HG03025 (cell line): ENCODE data around the gene DGCR6.
"Not testable (repeated sequence)": the region's sequence is repeated elsewhere in the genome, so short reads cannot be mapped to it uniquely, and the experiment has no call there.

Experiments used
- ATAC-seq: cut with Tn5 transposase; IDR thresholded peaks from one replicate; pipeline ENCODE4 v1.9.1; 2021; ENCODE audit warnings: mild to moderate bottlenecking, moderate library complexity; ENCODE audit not compliant: unreplicated experiment, low FRiP score

The DGCR6 gene

DNA sequence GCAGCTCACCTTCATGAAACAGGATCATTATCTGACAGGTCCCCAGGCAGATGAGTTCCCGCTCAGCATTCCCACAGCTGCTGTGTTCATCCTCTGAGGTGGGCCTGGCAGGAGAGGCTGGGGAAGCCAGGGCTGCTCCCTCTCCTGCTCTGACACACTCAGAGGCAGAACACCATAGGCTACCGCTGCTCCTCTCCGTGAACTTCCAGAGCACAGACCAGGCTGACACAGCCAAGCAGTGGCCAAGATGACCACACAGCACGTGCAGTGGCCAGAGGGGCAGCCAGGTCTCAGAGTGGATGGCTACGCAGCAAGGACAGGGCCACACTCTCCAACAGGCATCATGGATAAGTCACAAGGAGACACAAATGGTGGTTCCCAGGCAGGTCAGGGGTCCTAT lies 21.5 kb downstream of the DGCR6 start:
- no peak for ATAC-seq

DNA sequence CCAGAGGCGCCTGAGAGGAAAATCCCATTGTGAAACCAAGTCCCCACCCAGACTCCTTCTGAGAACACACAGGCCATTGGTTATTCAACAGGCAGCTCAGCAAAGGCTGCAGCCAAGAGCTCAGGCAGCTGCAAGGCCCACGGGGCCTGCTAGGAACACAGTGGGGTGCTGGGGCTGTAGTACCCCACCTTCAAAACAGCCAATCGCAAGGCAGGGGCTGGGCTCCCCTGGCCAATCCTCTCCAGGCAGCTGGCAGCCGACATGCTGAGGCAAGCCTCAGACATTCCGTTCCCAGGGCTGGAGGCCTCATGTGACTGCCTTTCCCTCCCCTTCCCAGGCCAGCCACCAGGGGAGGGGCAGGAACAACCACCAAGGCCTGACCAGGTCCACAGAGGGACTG lies 23.3 kb downstream of the DGCR6 start:
- no peak for ATAC-seq

DNA sequence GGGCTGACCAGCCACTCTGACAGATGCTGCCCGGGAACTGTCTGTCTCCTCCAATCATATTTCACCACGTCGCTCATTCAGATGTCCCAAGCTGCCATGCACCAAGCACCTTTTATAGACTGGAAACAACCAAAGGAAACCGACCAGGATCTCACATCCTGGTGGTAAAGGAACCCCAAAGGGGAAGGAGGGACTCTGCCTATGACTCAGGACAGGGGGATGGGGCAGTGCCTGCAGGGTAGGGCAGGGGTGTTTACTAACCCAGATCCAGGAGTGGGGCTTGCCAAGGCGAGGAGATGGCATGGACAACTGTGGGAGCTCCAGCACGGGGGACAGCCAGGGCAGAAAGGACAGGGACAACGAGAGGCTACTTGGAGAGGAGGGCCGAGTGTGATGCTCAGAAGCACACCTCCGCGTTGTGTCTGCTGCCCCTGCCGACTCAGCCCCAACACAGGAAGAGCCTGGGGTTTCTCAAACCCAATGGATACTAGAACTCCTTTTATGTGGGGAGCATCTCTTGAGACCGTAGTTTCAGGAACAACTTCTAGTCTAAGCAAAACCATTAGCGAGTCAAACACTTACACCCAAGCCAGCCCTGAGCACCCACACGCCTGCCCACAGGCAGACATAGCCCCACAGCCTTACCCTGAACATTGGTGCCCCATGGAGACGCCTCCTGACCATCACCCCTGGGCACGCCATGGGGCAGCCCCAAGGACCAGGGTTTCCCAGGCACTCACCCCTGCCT lies 26.0 kb downstream of the DGCR6 start:
- no peak for ATAC-seq

DNA sequence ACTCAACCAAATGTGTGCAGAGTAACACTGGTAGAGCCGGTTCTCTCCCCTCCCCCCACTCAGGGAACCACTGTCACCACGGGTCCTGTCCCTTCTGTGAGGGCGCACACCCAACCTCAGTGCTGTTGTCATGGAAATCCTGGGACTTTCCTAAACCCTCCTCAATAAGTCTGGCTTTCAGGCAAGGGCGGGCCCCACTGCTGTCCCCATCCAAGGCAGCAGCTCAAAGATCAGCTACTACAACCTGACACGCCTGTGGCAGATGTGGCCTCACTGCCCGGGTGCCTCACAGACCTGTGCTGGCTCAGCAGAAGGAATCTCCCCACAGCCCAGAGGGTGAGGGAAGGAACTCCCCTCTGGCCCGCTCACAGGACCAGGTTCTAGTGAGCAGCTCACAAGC lies 27.8 kb downstream of the DGCR6 start:
- no peak for ATAC-seq

DNA sequence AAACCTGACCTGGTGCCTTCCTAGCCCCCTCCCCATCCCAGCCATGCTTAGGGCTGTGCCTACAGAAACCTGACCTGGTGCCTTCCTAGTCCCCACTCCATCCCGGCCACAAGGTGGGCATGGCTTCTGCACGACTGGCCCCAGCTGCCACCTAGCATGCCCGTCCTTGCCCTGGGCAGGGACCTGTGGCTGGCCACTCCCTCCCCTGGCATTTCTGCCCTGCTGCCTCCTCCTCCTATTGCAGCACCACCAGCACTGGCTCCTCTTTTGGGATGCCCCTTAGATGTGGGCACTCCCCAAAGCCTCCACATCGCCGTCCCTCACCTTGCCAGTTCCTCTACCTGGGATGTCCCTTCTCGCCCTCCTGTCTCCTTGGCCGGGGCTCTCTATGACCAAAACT lies 28.6 kb downstream of the DGCR6 start:
- not testable (repeated sequence) for ATAC-seq

DNA sequence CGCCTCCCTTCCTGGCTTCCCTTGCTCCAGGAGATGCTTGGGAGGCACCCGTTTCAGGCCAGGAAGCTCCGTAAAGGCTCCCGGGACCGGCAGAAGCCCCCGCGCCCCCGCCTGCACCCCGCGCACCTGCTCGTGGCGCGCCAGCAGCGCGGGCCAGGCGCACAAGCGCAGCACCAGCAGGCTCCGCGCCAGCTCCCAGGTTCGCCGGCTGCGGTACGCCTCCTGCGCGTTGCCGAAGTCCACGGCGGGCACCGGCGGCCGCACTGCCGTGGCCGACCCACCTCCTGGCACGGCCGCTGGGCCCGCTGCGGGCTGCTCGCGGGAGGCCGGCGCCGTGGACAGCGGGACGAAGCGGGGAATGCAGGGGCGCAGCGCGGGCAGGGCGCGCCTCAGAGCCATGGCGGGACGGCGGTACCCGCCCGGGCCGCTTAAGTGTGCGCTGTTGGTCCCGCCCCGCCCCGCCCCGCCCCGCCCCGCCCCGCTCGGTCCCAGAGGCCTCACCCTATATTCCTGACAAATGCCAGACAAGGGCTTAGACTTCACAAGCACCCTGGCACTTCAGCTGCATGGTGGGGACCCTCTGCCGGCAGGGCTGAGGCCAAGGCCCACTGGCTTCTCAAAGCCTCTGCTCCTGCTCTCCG lies 29.9 kb downstream of the DGCR6 start, which contains the start of gene PRODH:
PRODH (minus strand) TSS at position 405 of the 641 bp plus-strand sequence; CDS start at position 399, 6 bp downstream.
- ATAC-seq, result no peak

DNA sequence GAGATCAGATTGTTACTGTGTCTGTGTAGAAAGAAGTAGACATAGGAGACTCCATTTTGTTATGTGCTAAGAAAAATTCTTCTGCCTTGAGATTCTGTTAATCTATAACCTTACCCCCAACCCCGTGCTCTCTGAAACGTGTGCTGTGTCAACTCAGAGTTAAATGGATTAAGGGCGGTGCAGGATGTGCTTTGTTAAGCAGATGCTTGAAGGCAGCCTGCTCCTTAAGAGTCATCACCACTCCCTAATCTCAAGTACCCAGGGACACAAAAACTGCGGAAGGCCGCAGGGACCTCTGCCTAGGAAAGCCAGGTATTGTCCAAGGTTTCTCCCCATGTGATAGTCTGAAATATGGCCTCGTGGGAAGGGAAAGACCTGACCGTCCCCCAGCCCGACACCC lies 32.6 kb downstream of the DGCR6 start:
- ATAC-seq, result not testable (repeated sequence)

DNA sequence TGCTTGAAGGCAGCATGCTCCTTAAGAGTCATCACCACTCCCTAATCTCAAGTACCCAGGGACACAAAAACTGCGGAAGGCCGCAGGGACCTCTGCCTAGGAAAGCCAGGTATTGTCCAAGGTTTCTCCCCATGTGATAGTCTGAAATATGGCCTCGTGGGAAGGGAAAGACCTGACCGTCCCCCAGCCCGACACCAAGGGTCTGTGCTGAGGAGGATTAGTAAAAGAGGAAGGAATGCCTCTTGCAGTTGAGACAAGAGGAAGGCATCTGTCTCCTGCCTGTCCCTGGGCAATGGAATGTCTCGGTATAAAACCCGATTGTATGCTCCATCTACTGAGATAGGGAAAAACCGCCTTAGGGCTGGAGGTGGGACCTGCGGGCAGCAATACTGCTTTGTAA lies 41.0 kb downstream of the DGCR6 start:
- ATAC-seq, result not testable (repeated sequence)

DNA sequence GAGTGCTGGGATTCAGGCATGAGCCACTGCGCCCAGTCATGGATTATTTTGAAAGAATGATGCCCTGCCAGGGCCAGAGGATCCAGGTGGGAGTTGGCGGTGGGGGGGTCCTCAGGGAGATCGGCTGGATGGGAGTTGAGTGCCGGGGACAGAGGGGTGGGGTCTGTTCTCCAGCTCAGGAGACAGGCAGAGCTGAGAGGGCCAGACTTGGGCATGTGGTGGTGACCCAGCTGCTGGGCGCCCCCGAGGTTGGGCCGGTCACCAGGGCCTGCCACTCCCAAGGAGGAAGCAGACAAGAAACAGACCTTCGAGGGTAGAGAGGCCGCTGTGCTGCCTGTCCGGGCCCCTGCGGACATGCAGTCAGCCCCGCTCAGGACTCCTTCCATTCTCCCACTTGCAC lies 41.8 kb downstream of the DGCR6 start:
- no peak for ATAC-seq

DNA sequence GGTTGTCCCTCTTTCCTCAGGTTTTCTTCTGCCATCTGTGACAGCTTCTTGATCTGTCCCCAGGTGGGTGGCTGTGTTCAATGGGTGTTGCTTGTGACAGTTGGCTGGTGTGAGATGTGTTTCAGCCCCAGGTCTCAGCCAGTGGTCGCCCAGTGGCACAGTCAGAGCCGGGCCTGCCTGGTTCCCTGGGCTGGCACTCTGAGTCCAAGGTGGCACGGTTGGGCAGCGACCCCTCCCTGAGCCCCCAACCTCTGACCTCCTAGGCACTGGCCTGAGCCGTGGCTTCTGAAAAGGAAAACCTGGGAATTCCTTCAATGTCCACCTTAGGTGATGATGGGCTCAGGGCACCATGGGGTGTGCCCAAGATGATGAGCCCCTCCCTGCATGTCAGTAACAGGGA lies 44.0 kb downstream of the DGCR6 start:
- no peak for ATAC-seq

DNA sequence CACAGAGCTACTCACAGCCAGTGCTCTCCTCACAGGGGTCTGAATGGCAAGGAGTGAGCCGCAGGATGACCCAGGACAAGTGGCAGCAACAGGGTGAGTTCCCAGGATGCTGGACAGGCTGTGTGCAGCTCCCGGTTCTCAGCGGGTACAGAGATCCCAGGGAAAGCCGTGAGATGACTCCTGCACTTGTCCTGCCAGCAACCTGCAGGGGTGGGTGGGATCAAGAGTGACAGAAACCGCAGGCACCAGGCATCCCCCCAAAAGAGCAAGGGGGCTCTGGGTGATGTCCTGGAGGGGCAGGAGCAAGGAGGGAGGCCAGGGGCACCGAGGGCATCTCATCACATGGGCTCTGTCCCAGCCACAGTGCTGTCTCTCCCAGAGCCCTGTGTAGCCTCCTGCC lies 45.9 kb downstream of the DGCR6 start:
- no peak for ATAC-seq

DNA sequence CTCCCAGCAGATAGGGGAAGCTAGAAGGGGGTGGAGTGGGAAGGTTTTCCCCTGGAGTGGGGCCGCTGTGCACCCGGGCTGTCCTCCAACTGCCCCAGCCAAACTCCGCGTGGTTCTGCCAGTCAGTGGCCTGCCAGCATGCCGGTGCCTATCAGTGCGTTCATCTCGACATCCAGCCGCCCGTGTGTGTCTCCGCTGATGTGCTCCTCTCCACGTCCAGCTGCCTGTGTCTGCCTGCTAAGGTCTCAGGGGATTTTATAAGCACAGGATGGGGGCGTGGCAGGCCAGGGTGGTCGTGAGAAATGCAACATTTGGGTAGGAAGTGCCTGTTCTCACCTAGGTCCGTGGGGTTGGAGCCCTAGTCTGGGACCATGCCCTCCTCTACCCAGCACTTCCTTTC lies 47.0 kb downstream of the DGCR6 start:
- ATAC-seq, result not testable (repeated sequence)

DNA sequence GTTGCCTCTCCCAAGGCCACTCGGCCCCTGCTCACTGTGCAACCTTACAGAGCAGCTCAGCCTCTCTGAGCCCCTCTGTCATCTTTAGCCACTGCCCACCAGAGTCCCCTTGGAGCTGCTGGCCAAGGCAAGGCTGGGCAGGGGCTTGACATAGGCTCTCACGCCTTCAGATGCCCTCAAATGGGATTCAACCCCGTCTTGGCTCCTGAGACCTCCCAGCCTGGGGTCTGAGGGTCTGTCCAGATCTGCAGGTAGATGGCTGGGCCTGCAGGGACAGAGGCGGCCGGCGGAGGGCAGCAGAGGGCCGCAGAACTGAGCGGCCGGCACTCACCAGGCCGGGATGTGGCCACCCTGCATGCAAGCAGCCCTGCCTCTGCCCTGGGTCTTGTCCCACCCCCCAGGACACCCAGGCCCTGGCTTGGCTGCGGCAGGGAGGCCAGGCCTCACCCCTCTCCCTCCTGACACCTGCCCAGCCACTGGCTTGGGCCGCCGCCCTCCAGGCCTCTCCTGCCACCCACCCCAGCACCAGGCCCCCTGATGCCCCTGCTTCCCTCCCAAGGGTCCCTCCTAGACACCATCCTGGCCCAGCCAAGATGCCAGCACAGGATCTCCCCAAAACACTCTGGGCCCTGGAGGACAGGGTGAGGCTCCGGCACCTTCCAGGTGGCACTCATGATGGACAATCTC lies 48.3 kb downstream of the DGCR6 start:
- ATAC-seq, result not testable (repeated sequence)

DNA sequence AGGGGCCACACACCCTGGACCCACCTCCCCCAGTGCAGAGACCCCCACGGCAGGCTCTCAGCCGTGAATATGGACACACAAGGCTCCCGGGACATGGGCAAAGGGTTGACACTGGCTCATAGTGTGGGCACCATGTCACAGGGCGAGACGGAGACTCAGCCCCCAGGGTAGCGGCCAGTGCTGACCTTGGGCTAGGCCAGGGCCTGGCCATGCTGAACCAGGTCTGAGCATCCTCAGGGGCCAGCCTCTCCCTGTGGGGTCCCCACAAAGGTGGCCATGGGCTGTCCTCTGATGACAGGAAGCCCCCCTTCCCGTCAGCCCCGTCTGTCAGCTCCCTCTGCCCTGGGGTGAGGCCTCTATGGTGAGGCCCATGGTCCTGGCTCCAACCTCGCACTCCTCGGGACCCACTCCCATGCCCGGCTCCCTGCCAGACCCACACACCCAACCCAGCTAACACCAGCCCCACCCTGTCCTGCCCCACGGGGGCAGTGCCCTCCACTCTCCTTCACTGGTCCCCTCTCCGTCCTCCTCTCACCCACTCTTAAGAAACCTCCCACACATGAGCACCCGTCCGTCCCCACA lies 49.0 kb downstream of the DGCR6 start:
- ATAC-seq, result no peak

DNA sequence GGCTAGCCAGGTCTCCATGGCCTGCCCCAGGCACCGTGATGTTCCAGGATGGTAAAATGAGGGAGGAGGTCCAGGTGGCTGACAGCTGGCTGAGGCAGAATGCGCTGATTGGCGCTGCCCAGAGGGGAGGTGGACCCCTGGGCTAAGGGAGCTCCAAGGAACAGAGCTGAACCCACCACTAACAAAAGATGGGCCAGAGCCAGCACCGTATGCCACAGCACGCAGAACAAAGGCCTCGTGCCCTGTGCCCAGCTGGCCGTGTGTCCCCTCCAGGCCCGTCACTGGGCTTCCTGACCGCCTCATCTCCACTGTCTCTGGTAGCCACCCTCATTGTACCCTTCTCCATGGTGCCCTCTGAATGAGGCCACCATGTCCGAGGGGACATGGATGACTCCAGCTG lies 49.6 kb downstream of the DGCR6 start:
- no peak for ATAC-seq

DNA sequence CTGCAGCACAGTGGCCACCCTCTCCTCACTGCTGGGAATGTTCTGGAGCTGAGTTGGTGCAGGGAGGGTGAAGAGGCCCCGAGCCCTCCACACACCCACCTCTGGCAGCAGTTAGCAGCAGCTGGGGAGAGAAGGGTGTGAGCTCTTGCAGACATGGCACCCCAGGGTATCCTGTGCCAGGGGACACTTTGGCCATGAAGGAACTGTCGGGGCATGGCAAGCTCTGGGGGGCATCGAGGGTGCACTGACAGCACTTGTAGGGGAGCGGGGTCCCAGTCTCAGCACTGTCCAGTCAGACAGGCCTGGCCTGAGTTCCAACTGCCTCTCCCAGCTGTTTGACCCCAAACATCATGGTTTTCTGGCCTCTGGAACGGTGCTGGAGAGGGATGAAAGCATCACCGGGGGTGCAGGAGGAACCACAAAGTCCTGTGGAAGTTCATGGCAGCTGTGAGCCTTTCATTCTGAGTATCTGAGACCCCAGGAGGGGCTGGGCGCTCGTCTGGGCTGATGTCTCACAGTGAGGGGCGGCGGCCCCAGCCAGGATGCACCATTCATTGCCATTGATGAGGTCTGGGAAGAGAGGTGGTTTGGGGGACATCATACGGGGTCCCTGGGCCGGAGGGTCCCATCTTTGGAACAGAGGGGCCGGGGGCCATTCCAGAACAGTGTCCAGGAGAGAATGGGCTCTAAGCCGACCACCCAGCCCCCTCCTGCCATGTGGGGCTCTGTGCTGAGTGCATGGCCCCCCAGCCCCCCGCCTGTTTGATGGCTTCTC lies 50.2 kb downstream of the DGCR6 start:
- not testable (repeated sequence) for ATAC-seq

DNA sequence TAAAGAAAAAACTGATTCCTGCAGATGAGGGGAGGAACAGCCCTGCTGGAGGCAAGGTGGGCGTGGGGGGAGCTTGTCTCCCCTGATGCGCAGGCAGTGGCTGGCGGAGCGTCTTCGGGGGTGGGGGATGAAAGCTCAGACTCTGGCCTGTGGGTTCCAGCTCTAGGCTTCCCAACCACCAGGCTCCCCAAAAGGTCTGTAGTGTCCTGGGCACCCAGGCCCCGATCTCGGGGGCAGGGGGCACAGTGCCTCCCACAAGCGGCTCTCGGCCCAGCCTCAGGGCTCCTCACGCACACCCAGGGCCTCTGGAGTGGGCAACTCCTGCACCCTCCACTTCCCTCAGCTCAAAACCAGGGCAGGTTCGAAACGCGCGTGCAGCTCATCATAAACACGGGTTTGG lies 50.8 kb downstream of the DGCR6 start:
- not testable (repeated sequence) for ATAC-seq

DNA sequence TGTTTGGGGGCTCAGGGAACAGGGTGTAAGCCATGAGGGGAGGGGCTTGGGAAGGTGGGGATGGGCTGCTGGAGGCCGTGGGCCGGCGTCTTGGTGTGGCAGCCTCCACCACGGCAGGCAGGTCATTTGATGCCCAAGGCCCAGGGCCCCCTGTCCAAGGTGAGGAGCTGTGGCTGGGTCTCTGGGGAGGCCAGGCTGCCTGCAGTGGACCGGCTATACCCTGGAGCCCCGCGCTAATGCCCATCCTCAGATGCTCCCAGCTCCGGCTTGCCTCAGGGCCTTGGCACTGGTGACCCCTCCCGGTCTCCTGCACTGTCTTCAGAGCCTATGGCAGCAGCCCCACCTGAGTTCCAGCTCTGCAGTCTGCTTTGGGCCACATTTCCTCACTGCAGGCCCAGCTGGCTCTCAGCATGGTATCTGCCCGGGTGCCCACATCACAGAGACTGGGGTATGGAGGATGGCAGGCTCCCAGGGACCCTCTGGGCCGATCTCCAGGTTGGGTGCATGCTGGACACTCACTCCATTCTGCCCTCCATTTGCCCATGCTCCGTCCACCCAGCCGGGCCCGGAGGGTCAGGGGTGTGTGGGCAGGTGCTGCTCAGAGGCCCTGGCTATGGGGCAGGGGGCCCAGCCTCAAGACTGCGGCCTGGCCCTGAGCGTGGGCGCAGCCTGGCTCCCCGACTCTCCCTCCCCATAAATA lies 51.7 kb downstream of the DGCR6 start:
- ATAC-seq, result not testable (repeated sequence)

DNA sequence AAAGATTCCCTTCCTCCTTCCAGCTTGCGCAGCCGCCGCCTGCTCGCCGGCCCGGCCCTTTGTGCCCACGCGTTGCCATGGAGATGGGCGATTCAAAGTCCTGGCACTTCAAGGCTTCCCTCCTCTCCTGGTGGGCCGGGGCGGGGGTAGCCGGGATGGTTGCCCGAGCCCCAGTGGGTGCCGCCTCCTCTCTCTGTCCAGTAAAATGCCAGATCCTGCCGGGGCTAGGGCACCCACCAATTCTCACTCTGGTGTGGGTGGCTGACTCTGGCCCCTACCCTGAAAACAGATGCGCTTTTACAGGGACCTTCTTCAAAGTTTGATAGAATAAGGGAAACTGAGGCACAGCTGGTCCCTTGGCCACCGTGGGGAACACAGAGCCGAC lies 52.2 kb downstream of the DGCR6 start:
- ATAC-seq, result not testable (repeated sequence)

DNA sequence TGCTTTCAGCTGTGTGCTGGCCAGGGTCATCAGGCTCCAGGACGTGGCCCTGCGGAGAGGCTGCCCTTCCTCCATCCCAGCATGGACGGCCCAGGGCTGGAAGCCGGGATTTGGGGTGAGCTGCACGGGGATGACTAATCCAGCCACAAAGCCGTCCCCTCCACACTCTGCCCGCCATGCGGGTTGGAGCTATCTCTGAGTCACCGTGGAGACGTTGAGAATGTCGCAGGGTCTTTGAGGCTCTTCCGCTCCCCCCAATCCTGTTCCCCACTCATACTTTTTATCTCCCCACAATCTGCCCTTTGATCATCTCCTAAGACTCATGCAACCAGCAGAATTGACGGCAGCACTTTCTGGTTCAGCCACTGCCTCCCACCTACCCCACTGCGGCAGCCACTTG lies 52.6 kb downstream of the DGCR6 start:
- not testable (repeated sequence) for ATAC-seq
